HG02840 (cell line): Measurements from ENCODE around the gene TMEM121.
"Not testable (repeated sequence)": the region's sequence is repeated elsewhere in the genome, so short reads cannot be mapped to it uniquely, and the experiment has no call there.

Source experiments
- ATAC-seq: cut with Tn5 transposase; IDR thresholded peaks from one replicate; pipeline ENCODE4 v1.9.1; 2021; ENCODE audit warnings: mild to moderate bottlenecking, moderate library complexity, moderate number of reproducible peaks; ENCODE audit not compliant: unreplicated experiment, low FRiP score

Gene TMEM121

DNA sequence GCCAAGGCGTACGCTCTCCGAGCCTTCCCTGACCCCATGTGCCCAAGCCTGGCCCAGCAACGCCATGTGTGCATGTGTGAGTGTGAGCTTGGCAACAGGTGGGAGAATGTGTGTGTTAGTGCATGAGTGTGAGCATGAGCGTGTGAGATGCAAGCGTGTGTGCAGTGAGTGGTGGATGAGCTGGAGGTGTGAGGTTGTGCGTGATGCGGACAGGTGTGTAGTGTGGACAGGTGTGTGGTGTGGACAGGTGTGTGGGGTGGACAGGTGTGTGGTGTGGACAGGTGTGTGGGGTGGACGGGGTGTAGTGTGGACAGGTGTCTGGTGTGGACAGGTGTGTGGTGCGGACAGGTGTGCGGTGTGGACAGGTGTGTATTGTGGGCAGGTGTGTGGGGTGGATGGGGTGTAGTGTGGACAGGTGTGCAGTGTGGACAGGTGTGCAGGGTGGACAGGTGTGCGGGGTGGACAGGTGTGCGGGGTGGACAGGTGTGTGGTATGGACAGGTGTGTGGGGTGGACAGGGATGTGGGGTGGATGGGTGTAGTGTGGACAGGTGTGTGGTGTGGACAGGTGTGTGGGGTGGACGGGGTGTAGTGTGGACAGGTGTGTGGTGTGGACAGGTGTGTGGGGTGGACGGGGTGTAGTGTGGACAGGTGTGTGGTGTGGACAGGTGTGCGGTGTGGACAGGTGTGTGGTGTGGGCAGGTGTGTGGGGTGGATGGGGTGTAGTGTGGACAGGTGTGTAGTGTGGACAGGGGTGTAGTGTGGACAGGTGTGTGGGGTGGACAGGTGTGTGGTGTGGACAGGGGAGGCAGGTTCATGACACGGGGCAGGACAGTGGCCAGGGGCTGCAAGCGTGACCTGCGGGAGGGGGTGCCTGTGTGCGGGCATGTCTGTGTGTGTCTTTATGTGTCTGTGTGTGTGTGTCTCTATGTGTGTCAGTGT lies 41.1 kb downstream of the TMEM121 start:
- not testable (repeated sequence) for ATAC-seq

DNA sequence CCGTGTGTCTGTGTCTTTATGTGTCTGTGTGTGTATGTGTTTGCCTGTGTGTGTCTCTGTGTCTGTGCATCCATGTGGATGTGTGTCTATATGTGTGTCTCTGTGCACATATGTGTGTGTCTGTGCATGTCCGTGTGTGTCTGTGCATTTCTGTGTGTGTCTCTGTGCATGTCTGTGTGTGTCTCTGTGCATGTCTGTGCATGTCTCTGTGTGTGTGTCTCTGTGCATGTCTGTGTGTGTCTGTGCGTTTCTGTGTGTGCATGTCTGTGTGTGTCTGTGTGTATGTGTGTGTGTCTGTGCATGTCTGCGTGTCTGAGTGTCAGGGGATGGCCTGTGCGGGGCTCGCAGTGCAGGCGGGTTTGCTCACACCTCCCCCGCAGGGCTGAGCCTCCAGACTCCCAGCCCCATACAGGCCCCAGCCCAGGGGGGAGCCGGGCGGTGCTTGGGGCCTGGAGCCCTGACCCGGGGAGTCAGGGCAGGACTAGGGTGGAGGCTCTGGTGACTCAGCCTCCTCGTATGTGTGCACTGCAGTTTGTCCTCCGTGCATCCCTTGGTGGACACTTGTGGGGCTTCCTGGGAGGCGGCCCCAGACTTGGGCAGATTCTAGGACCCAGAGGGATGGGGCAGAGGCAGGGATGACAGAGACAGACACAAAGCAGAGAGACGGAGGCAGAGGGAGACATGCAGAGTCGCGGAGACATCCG lies 41.9 kb downstream of the TMEM121 start:
- ATAC-seq, result not testable (repeated sequence)

DNA sequence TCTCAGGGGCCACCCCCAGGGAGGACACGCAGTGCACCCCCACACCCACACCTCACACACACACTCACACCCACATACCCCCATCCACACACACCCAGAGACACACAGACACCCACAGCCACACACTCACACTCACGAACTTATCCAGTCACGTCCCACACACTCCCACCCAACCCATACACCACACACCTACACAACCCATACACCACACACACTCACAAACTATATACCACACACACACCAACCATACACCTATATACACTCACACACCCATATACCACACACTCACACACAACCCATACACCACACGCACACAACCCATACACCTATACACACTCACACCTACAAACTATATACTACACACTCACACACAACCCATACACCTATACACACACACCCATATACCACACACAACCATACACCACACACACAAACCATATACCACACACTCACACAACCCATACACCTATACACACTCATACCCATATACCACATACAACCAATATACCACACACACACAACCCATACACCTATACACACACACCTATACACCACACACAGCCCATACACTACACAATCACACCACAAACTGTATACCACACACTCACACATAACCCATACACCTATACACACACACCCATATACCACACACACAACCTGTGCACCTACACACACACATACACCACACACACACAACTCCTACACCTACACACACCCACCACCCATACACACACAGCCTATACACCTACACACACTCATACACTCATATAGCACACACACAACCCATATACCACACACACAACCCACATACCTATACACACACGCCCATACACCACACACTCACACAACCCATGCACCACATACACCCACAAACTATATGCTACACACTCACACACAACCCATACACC lies 42.7 kb downstream of the TMEM121 start:
- ATAC-seq, result no peak

DNA sequence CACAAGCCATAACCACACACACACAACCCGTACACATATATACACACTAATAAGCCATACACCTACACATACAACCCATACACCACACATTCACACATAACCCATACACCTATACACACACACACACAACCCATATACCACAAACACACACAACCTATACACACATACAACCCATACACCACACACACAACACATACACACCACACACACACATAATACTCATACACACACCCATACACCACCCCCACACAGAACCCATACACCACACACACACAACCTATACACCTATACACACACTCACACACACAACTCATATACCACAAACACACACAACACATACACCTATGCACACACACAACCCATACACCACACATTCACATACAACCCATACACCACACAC lies 44.1 kb downstream of the TMEM121 start:
- no peak for ATAC-seq

DNA sequence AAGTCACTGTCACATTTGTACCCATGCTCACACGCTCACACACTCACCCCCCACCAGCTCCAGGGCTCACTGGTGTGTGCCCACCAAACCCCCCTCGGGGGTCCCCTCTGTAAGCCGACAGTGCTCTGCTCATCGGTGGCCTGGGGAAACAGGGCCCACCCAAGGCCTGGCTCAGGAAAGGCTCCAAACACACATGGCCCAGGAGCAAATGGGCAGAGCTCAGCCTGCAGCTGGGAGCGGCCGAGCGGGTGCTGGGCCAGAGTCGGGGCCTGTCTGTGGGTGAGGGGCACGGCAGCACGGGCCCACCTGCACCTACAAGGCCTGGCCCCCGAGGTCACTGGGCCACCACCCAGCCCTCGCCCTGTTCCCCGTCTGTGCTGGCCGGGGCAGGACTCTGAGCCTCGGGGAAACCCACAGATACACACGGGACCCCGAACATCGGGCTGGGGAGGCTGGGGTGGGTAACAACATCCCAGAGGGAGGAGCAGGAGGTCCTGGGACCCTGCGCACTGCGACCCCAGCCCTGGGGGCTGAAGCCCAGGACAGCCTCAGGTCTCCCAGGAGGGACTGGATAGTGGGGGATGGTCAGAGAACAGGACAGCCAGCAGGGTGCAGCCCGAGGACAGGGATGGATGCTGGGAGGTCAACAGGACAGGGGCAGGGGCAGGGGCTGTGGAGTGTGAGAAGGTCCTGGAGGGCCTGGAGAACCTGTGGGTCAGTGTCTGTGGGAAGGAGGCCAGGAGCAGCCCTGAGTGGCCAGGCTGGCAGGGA lies 45.0 kb downstream of the TMEM121 start:
- not testable (repeated sequence) for ATAC-seq

- not testable (repeated sequence) for ATAC-seq
These were observed 45.7 kb downstream of the TMEM121 start for GRCh38 chr14:105572063-105572462.

DNA sequence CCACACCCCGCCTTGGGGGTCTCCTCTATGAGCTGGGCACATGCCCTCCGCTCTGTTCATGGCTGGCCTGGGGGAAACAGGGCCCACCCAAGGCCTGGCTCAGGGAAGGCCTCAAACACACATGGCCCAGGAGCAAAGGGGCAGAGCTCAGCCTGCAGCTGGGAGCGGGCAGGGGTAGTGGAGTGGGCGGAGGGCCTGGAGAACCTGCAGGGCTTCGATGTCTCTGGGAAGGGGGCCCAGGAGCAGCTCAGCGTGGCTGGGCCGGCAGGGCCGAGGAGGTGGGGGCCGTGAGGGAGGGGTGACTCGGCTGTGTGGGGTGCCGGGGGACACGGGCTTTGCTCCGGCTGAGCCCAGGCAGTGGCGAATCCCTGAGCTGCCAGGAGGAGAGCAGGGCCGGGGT lies 47.5 kb downstream of the TMEM121 start:
- ATAC-seq, result not testable (repeated sequence)

DNA sequence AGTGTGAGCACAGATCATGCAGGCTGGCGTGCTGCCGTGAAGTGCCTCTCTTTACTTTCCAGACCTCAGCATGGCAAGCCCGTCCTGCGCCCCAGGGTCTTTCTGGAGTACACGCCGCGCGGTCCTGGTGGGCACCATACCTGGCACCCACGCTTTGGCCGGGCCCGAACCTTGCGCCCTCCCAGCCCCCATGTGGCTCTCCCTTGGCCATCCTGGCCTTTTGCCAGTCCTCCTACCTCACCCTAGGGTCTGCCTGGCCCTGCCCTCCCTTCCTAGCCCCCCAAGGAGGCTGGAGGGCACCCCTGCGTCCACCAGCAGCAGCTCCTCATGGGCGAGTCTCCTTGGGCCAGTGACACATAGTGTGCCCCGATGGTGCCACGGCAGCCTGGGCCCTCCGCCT lies 48.0 kb downstream of the TMEM121 start:
- not testable (repeated sequence) for ATAC-seq

GRCh38 chr14:105575016-105575700 lies 48.8 kb downstream of the TMEM121 start:
- peak; percentile 46 for ATAC-seq

DNA sequence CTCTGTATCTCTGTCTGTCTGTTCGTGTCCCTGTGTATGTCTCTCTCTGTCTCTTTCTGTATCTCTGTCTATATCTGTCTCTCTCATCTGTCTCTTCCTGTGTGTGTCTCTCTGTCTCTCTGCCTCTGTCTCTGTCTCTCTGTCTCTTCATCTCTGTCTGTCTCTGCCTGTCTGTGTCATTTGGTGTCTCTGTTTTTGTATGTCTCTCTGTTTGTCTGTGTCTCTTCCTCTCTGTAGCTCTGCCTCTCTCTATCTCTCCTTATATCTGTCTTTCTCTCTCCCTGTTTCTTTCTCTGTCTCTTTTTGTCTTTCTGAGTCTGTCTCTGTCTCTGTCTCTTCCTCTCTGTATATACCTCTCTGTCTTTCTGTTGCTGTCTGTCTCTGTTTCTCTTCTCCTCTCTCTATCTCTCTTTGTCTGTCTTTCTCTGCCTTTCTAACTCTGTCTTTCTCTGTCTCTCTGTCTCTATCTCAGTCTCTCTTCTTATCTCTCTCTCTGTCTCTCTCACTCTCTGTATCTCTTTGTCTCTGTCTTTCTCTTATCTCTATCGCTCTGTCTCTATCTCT lies 50.2 kb downstream of the TMEM121 start:
- ATAC-seq, result no peak

- no peak for ATAC-seq
These were observed 51.0 kb downstream of the TMEM121 start for GRCh38 chr14:105577314-105577861.

GRCh38 chr14:105578070-105578469 lies 51.7 kb downstream of the TMEM121 start:
- ATAC-seq, result no peak

- not testable (repeated sequence) for ATAC-seq
These were observed 52.8 kb downstream of the TMEM121 start for GRCh38 chr14:105579221-105579620.
